AG08395 (cell line): ENCODE measurements around the gene TBPL1.
A peak's percentile ranks its signal among the peaks of the same experiment; 100 is the strongest.
"Not testable (repeated sequence)": the region's sequence is repeated elsewhere in the genome, so short reads cannot be mapped to it uniquely, and the experiment has no call there.

Experiments used
- DNase-seq: peaks from one replicate; pipeline ENCODE4 v3.0.0; 2012; ENCODE audit warnings: mixed read lengths, low spot score

TBPL1 gene

DNA sequence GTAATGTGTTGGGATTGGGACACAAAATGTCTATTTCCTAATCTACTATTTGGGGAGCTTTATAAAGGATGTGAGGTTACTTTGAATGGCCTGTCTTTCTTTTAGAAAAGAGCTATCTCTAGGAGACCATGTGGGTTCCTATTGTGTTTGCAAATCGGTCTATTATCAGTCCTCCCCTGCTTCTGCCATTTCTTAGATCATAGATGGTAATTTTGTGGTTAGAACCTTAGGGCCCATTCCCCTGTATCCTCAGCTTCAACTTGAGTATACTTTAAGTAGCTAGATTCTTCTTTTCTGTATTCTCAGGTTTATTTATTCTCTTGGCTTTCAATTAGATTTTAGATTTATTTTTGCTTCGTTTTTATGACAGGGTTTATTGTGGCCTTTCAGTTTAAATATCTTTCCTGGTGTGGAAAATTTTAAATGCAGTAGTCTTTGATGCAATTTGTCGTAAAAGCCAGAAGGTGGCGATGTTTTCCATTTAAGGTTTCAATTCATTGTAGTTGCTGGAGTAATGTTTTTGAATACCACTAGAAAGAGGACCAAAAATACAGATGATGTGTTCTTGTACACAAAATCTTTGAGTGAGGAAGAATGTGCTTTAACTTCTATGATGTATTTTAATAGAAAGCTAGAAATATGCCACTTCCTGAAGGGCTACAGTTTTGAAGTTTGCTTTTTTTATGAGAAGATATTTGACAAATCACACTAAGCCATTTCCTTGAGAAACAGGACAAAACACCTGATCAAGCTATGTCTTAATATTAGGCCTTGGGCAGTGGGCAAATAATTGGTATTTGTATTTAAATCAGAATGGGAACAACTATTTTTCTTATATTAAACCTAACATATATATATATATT lies 20.3 kb downstream of the TBPL1 start:
- peak; percentile 58 for DNase-seq

DNA sequence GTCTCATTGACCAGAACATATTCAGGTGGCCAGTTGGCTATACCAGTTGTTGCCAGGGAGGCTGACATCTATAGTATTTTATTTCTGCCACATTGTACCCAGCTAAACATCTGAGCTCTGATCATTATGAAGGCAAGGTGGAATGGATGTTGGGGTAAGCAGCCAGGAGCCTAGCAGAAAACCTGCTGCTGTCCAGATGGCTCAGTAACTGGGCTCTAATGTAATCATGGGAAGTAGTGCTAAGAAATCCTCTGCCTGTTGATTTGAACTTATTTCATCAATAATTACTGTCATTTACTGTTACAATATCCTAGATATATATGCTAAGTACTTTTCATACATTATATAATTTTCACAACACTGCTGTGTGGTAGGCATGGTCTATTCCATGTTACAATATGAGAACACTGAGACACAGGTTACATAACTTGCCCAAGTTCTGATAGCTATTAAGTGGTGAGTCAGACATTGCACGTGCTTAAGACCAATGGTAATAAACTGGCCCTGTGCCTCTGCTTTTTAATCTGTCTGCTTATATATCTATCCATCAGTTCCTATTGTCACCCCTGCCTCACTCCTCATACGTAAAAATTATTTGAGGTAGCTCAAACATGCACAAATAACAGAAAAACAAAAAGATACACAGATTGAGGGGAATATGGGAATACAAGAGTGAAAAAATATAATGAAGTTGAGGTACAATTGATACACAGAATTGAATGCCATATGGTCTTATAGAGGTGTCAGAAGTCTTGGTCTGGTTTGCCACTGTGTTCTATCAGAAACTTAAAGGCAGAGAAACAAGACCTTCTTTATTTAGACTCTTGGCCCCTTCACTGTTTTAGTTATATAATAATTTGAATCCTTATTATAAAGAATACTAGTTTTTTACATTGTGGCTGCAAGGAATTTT lies 25.2 kb downstream of the TBPL1 start:
- DNase-seq = peak; percentile 38

DNA sequence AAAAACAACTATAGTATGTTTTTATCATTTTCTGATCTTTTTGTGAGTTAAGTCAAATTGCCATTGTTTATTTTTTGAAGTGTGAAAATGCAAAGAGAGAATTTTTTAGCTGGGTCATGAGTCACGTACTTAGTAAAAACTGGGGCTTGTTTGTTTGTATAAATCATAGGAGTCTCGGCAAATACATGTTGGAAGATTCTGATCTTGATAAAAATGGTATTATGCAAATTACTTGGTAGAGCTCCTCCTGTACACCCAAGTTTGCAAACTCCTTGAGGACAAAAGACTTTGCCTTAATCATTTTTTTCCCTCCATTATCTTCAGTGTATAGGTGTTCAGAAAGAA lies 25.8 kb downstream of the TBPL1 start:
- DNase-seq = no peak

DNA sequence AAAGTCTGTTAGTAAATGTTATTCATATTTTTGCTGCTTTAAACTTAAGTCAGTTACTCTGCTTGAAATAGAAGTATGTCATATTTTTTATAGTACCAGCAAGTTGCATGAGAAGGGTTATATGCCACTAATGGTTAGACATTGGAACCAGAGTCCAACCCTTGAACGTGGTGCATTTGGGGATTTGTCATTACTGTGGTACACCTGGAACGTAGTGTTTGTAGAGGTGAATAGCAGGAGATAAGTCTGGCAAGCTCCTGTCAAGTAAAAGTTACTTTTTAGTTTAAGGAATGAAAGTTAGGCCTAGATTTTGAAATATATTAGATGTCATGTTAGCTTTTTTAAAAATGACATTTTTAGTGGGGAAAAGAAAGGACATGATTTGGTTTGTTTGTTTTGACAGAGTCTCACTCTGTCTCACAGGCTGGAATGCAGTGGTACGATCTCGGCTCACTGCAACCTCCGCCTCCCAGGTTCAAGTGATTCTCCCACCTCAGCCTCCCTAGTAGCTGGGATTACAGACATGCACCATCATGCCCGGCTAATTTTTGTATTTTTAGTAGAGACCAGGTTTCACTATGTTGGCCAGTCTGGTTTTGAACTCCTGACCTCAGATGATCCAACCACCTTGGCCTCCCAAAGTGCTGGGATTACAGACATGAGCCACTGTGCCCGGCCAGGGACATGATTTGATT lies 26.4 kb downstream of the TBPL1 start:
- not testable (repeated sequence) for DNase-seq

DNA sequence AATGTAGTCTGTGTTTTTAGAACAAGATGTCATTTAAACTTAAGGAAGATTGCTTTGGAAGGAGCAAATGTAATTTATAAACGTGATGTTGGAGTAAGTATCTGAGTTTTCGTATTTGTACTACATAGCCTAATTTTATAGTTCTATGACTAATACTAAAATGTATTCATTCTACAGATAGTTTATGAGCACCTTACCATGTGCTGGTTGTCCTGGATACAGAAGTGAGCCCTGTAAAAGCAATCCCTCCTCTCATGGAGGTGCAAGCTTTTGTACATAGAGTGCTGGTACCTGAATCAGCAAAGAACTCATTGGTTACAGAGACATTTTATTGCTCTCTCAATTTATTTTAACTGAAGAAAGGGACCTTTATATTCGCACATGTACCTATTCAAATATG lies 27.1 kb downstream of the TBPL1 start:
- DNase-seq = no peak

DNA sequence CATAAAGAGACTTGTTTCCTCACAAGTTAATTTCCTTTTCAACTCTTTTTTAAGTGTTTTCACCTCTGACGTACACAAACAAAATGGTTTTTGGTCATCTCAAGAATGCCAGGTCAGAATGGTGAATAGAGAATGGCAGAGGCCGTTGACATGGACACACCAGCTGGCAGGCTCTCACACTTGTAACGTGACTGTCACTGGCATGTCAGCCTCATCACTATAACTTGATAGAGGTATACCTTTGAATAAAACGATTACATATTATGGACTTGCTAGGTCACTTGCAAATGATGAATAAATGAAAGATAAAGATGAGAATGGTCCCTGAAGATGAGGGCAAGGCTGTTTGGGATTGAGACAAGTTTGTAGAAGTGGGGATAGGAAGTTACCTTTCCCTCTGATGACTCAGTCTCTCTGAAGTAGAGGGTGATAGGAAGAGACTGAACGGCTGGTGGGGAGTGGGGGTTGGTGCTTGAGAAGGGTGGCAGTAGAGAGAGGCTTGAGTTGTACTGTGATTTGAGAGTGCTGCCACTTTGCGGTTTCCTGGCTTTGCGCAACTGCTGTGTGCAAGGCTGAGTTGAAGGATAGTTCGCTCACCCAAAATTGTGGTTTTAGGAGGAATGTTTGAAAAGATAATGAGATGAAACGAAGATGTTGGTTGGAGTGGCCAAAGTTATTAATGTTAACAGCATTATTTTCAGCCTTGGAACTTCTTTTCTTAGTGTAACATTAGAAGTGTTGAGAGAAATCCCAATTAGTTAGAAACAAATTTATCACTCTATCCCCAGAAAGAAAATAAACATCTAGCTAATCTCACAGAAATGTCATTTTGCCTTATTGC lies 30.3 kb downstream of the TBPL1 start:
- no peak for DNase-seq

DNA sequence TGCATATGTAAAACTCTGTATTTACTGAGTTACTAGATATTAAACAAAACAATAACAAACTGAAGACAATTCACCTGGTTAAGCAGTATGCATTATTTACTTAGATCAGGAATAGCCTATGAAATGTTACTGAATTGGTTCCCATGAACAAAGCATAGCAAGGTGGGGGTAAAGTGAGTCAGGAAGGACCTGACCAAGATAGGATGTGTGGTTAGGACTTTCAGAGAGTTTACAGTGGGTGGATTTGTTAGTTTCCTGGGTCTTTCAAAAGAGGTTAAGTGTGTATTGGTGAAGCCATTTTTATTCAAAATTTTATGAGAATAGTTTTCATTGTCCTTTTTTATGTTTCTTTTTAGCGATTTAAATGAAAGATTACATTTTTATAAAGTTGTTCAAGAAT lies 32.9 kb downstream of the TBPL1 start:
- DNase-seq = no peak

DNA sequence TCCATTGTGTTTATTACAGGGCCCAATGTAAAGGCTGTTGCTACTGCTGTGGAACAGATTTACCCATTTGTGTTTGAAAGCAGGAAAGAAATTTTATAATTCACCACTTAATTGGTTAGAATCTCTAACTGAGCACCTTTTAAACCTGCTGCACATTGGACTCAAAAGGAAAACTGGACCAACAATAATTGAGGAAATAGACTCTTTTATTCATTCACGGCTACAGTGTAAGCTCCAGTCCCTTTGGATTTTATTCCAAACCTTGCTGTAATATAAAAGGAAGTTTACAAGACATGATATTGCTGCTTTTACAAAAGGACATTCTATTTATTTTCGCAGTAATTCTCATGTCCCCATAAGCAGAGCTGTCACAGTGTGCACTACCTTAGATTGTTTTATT lies 33.9 kb downstream of the TBPL1 start:
- DNase-seq = no peak

DNA sequence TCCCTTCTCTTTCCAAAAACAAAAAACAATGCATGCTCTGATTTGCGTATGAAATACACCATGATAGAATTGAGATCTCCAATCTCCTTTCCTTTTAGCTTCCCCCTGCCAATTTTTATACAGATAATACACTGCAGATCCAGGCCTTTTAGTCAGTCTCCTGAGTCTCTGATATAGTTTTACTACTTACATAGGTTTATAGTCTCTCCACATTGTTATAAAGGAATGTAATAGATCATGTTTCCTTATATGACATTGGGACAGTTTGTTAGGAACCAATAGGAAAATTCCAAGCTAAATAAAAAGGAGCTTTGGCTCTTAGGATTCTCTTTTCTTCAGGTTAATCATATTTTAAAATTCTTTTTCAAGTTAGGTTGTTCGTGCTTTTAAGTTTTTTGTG lies 36.5 kb downstream of the TBPL1 start:
- DNase-seq = no peak

DNA sequence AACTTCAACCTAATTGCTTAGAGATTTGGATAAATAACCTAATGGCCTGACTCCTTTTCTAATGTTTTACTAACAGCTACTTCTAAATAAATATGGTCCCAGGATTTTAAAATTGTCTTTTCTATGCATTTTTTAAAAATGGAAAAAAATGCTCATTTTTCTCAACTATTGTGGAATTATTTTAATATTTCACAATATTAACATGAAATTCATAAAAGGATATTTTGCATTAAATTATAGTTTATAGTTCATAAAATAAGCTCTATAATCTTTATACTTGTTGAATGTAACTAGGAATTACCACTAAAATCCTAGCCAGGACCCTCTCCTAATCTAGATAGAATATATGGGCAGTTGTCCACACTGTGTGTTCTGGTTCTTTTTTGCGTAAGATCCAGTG lies 37.3 kb downstream of the TBPL1 start:
- DNase-seq = no peak

DNA sequence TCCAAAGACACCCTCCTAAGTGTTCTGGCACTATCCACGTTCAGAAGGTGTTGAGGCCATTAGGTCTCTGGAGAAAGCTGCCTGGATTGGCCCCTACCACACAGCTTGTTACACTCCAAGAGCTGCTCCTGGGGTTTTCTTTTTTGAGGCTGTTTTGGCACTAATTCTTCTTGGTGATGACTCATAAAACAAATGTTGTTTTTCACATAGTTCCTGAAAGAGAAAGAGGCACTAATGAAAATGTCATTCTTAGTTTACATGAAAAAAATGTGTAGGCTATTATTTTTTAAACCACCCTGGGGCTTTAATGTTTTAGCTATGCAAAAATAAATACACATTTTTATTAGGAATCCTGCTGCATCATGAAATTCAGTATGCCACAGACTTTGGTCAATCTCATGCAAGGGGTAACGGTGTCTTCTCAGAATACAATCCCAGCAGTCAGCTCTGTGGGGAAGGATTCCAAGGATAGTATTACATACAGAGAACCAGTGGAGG lies 38.1 kb downstream of the TBPL1 start:
- DNase-seq = peak; percentile 64

DNA sequence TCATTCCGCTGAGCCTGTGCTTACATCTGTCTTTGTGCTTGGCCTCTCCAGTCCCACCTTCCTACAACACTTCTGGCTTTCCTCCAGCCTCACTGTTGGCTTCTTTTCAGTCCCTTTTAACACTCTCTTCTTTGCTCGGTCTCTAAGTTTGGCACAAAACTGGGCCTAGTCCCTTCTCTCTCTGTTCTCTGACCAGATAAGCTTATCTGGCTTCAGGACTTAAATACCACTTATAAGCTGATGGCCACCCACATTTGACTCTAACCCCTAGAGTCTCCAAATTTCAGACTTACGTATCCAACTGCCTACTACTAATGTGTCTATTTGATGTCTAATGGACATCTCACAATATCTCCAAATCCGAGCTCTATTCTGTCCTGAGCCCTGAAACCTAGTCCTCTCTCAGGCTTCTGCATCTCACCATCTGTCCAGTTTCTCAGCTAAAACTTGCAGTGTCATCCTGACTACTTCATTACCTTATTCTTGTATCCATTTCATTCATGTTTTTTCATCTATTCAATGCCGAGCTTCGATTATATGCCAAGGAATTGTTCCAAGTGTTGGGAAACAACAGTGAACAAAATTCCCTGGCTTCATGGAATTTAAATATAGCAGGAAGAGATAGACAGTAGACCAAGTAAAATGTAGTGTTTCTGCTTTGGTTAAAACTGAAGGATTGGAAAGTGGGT lies 40.1 kb downstream of the TBPL1 start:
- no peak for DNase-seq

DNA sequence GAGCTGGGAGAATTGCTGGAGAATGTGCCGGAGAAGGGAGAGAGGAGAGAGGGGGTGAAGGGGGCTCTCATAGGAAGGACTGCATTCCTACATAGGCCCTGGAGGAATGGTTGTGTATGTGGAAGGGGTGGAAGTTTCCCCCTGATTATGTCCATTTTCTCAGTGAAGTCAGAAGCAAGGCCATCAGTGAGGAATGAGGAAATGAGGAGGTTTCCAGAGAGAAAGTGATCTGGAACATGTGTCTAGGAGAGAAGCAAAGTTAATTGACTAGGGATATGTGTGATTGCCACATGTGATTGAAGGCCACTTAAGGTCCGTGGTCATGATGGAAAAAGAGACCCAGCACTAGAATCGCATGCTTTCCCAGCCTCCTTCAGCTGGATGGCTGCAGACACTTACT lies 42.3 kb downstream of the TBPL1 start:
- no peak for DNase-seq

DNA sequence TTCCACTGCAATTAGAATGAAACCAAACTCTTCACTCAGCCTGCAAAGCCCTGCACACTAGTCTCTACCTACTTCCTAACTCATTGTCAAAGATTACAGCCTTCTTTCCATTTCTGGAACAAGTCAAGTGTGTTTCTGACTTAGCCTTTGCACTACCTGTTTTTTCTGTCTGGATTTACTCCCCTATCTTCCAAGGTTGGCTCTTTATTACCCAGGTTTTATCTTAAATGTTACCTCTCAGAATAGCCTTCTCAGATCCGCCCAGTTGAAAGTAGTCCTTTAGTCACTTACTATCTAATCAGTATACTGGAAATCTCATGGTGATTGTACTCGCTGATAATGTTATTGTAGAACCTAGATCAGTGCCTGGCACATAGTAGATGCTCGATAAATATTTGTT lies 42.7 kb downstream of the TBPL1 start:
- no peak for DNase-seq

DNA sequence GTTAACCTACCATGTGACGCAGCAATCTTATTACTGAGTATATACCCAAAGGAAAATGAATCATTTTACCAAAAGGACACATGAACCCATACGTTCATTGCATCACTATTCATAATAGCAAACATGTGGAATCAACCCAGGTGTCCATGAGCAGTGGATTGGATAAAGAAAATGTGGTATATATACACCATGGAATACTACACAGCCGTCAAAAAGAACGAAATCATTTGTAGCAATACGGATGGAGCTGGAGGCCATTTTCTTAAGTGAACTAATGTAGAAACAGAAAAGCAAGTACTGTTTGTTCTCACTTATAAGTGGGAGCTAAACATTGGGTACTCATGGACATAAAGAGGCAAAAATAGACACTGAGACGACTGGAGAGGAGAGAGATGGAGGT lies 44.2 kb downstream of the TBPL1 start:
- no peak for DNase-seq

DNA sequence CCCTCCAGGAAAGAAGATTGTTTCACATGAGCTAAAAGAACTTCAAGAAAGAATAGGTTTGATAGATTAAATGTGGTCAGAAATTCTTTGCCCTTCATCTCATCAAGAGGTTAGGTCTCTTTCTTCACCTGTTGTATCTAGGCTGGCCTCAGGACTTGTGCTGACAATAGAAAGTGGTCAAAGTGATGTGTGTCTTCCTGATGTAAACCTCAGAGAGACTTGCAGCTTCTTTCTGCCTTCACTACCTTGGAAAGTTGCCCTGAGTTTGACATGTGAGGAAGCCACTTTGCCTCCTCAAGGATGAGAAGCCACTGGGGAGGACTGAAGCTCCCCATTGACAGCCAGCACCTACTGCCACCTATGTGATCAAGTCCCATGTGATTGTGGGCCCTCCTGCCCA lies 46.3 kb downstream of the TBPL1 start:
- DNase-seq = no peak

DNA sequence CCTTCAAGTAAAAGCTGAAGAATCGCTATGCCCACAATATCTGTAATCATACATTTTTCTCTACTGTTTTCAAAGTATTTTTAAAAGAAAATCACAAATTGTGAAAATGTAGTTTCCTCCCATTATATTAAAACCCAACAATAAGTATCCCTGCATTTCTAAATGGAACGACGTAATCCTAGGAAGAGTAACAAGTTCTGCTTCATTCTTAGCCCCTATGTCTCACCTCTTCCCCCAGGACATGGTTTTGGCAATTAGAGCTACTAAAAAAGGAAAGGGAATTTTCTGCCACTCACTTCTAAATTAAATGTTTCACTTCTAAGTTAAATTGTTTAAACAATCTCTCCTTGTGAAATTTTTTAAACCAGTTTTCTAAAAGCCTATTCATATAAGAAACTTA lies 47.4 kb downstream of the TBPL1 start:
- no peak for DNase-seq

DNA sequence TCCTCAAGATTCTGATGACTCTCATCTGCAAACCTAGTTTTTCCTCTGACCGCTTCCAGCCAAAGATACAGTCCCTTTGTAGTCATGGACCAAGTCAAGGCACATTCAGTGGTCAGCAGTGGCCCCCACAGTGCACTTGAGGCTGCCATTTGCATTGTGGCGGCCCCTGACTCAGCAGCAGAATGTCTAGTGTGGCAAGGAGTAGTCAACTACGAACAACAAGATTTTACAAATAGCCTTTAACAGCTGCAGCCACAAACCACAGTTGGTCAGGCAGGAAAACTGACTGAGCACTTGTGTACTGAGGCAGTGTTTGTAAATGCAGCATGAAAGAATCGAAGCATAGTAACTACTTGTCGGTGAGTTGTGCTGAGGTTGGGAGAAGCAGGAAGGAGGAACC lies 49.8 kb downstream of the TBPL1 start:
- DNase-seq = no peak

DNA sequence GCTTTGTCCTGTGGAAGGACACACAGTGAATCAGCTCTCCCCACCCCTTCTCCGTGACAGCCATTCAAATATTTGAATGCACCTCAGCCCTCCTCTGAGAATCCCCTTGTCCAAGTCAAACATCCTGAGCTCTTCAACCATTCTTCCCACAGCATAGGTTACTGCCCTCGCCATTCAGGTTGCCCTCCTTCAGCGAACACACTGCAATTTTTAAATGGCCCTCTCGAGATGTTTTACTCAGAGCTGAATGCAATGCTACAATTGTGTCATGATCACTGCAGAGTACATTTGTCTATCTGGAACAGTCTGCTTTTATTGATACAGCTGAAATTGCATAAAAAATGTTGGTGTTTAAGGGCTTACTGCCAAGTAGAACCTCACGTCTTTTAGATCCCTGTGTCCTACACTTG lies 50.5 kb downstream of the TBPL1 start:
- no peak for DNase-seq

DNA sequence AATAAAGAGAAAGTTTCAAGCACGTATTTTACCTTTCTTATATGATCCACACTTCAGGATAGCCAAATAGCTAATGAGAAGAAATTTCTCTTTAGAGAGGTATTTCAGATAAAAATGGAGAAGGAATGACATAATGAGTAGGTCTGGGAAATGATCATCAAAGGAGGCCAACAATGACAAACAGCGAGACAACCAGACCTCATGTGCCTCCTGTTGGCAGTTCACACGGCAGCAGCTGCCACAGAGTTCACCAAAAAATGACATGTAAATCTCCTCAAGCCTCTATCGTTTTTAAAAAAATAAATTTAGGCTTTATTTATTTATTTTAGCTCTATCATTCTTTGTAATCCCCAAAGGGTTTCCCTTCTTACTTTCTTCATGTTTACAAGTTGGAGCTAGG lies 51.7 kb downstream of the TBPL1 start:
- no peak for DNase-seq

DNA sequence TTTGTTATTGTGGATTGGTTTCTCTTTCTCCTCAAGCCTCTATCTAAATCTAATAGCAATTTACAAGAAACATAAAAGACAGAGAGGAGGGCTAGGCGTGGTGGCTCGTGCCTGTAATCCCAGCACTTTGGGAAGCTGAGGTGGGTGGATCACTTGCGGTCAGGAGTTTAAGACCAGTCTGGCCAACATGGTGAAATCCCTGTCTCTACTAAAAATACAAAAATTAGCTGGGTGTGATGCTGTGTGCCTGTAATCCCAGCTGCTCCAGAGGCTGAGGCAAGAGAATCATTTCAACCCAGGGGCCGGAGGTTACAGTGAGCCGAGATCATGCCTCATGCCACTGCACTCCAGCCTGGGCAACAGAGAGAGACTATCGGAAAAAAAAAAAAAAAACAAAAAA lies 52.8 kb downstream of the TBPL1 start:
- no peak for DNase-seq
